ENCODE measurements around the gene ATG10.

DNA sequence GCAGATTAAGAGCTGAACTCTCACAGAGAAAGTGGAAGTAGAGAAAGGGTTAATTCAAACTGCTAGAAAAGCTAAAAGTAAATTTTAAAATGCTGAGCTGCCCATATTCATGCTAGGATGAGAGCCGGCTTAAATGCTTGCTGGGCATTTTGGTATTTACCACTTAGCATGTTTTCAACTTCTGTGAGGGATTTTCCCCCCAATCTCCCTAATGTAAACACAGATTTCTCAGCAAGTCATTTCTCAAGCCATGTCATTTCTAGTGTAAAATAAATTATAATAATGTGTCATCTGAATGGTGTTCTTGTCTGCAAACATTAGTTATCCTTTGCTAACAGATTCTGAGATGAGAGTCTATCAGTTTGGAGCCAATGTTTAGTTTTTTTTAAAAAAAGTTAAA lies 284.0 kb downstream of the ATG10 start:
- TF ChIP-seq, protein P1, sequence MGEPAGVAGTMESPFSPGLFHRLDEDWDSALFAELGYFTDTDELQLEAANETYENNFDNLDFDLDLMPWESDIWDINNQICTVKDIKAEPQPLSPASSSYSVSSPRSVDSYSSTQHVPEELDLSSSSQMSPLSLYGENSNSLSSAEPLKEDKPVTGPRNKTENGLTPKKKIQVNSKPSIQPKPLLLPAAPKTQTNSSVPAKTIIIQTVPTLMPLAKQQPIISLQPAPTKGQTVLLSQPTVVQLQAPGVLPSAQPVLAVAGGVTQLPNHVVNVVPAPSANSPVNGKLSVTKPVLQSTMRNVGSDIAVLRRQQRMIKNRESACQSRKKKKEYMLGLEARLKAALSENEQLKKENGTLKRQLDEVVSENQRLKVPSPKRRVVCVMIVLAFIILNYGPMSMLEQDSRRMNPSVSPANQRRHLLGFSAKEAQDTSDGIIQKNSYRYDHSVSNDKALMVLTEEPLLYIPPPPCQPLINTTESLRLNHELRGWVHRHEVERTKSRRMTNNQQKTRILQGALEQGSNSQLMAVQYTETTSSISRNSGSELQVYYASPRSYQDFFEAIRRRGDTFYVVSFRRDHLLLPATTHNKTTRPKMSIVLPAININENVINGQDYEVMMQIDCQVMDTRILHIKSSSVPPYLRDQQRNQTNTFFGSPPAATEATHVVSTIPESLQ (CRISPR knock-in tag; conservative IDR thresholded peaks at IDR 0.05), result no peak
- TF ChIP-seq SP2 (CRISPR knock-in tag; IDR thresholded peaks at IDR 0.05) (no peak), ZSCAN31 (CRISPR knock-in tag; IDR thresholded peaks at IDR 0.05; ENCODE audit: low read depth) (no peak), MBD4 (IDR thresholded peaks at IDR 0.05; ENCODE audit: borderline replicate concordance, low read length) (no peak)
